LNCaP clone FGC (cell line): ENCODE data around the gene SLC12A6.

Experiments
- DNase-seq: peaks from one replicate; pipeline ENCODE4 v3.0.0-alpha.2; 2011; ENCODE audit warnings: low read depth
- H3K4me3 ChIP-seq: 2 replicates; pipeline ENCODE4 v1.5.1; 2011; ENCODE audit warnings: mild to moderate bottlenecking, low read depth, low read length, control low read depth
- CTCF ChIP-seq: IDR thresholded peaks from 2 replicates; pipeline ENCODE4 v1.5.1; 2012; ENCODE audit warnings: mild to moderate bottlenecking; ENCODE audit not compliant: control insufficient read depth, insufficient read depth; ENCODE audit errors: extremely low read depth

Gene SLC12A6

DNA sequence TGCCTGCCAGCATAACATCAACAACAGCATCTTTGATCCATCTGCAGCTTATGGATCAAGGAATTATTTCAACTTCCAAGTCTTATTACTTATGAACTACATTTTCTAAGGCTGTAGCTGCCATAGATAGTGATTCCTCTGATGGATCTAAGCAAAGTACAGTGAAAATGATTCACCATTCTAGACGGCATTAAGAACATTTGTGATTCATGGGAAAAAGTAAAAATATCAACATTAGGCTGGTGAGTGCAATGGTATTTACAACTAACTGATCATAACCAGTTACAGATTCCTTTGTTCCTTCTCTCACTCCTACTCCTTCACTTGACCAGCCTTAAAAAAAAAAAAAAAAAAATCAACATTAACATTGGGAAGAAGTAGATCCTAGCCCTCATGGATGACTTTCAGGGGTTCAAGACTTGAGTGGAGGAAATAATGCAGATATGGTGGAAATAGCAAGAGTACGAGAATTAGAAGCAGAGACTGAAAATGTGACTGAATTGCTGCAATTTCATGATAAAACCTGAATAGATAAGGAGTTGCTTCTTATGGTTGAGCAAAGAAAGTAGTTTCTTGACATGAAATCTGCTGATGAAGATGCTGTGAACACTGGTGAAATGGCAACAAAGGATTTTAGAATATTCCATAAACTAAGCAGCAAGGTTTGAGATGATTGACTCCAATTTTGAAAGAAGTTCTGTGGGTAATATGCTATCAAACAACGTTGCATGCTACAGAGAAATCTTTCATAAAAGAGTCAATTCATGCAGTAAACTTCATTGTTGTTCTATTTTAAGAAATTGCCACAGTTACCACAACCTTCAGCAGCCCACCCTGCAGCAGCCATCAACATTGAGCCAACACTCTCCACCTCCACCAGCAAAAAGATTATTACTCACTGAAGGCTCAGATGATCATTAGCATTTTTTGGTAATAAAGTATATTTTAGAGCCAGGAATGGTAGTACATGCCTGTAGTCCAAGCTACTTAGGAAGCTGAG lies 22.8 kb downstream of the SLC12A6 start:
- DNase-seq: no peak
- H3K4me3 ChIP-seq: no peak overlapping the region
- no peak for TF ChIP-seq CTCF

DNA sequence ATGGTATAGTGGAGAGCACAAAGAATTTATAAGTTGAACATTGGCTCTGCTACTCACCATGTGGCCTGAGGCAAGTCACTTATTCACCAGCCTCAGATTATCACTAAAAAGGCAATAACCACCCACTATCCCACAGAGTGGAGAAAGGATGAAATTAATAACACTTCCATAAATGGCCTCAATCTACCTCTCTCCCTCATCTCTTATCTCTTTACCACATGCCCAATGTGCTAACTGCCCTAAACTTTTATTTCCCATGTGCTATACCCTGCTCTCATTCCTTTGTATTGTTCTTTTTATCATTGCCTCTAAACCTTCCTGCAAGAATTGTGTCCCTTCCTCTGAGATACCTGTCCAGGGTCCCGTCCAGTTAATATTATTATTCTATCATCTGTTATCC lies 26.0 kb downstream of the SLC12A6 start:
- DNase-seq: no peak
- no peak overlapping the region for H3K4me3 ChIP-seq
- TF ChIP-seq CTCF: no peak

- H3K4me3 ChIP-seq: no peak overlapping the region
- no peak for DNase-seq
- no peak for TF ChIP-seq CTCF
Measured at GRCh38 chr15:34304613-34305012, 33.0 kb downstream of the SLC12A6 start.

DNA sequence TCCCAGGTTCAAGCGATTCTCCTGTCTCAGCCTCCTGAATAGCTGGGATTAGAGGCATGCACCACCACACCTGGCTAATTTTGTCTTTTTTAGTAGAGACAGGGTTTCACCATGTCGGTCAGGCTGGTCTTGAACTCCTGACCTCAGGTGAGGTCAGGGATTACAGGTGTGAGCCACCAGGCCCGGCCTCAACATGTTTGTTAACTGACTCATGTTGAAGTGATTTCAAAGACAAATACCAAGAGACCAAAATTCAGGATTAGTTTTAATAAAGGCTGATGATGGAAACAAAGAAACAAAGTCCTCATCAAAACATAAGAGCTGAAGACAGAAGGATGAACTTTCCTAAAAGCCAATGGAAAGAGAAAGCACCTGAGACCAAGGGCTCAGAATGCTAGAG lies 36.5 kb downstream of the SLC12A6 start:
- no peak for DNase-seq
- no peak for TF ChIP-seq CTCF
- no peak overlapping the region for H3K4me3 ChIP-seq

GRCh38 chr15:34297059-34297458 lies 40.5 kb downstream of the SLC12A6 start:
- TF ChIP-seq CTCF: no peak
- H3K4me3 ChIP-seq: no peak overlapping the region
- no peak for DNase-seq

GRCh38 chr15:34292621-34293020 lies 45.0 kb downstream of the SLC12A6 start:
- DNase-seq: no peak
- no peak for TF ChIP-seq CTCF
- H3K4me3 ChIP-seq: no peak overlapping the region

DNA sequence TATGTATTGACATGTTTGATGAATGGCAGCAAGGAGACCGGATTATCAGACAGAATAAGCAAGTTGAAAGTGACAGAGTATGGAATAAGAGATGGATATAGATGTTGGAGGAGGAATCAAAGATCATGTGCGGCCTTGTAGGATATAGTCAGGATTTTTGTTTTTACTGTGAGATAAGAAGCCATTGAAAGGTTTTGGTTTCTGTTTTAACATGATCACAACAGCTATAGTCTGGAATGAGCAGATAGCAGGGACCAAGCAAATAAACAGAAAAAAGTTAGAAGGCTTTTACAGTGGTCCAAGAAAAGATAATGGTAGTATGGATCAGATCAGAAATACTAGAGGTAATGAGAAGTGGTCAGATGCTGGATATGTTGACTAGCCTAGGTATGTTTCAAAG lies 52.6 kb downstream of the SLC12A6 start:
- no peak for TF ChIP-seq CTCF
- H3K4me3 ChIP-seq: no peak overlapping the region
- no peak for DNase-seq
